Astrocyte (in vitro differentiated cells and primary cell): Measurements from ENCODE around the gene ZNF407. TPM values are rescaled to one million over a fixed set of nuclear protein-coding genes. Genes with fewer than 3 reads are reported as not detected.

ENCODE experiments used
- DNase-seq: peaks from one replicate; pipeline ENCODE4 v3.0.0-alpha.2; 2010; ENCODE audit warnings: low read depth
- FAIRE-seq: peaks from 2 replicates; lab custom pipeline; 2011; peaks lifted over from hg19 to GRCh38; lab: Jason Lieb, UNC
- H2AFZ ChIP-seq: 2 replicates; pipeline ENCODE4 v1.6.0; 2012; ENCODE audit warnings: low read depth, low read length, inconsistent platforms
- H3K27ac ChIP-seq: 2 replicates; pipeline ENCODE4 v1.5.1; 2011; ENCODE audit warnings: low read depth, low read length, inconsistent platforms
- H3K27me3 ChIP-seq: 2 replicates; pipeline ENCODE4 v1.6.0; 2011; ENCODE audit warnings: low read length, inconsistent platforms; ENCODE audit not compliant: insufficient read depth
- H3K36me3 ChIP-seq: 2 replicates; pipeline ENCODE4 v1.5.1; 2011; ENCODE audit warnings: low read length, inconsistent platforms; ENCODE audit not compliant: insufficient read depth
- H3K4me1 ChIP-seq: 2 replicates; pipeline ENCODE4 v1.5.1; 2011; ENCODE audit warnings: low read length, inconsistent platforms; ENCODE audit not compliant: insufficient read depth
- H3K4me2 ChIP-seq: 2 replicates; pipeline ENCODE4 v1.6.0; 2012; ENCODE audit warnings: low read length, inconsistent platforms
- H3K4me3 ChIP-seq: 2 replicates; pipeline ENCODE4 v1.5.1; 2011; ENCODE audit warnings: low read depth, mild to moderate bottlenecking, low read length, inconsistent platforms; ENCODE audit not compliant: insufficient read depth
- H3K79me2 ChIP-seq: 2 replicates; pipeline ENCODE4 v1.6.0; 2012; ENCODE audit warnings: mild to moderate bottlenecking, low read length, inconsistent platforms; ENCODE audit not compliant: insufficient read depth
- H3K9ac ChIP-seq: 2 replicates; pipeline ENCODE4 v1.6.0; 2012; ENCODE audit warnings: mild to moderate bottlenecking, low read length, inconsistent platforms
- H3K9me3 ChIP-seq: 2 replicates; pipeline ENCODE4 v1.5.1; 2012; ENCODE audit warnings: low read depth, mild to moderate bottlenecking, low read length, inconsistent platforms; ENCODE audit not compliant: insufficient read depth
- H4K20me1 ChIP-seq: 2 replicates; pipeline ENCODE4 v1.6.0; 2012; ENCODE audit warnings: low read length, inconsistent platforms; ENCODE audit not compliant: insufficient read depth
- H3K27ac Mint-ChIP-seq: one replicate; pipeline ENCODE4 v1.8.0; 2021; ENCODE audit warnings: mild to moderate bottlenecking, mixed read lengths; ENCODE audit not compliant: unreplicated experiment
- H3K27me3 Mint-ChIP-seq: one replicate; pipeline ENCODE4 v1.8.0; 2021; ENCODE audit warnings: low read depth, mixed read lengths; ENCODE audit not compliant: unreplicated experiment
- H3K36me3 Mint-ChIP-seq: one replicate; pipeline ENCODE4 v1.8.0; 2021; ENCODE audit warnings: low read depth, mixed read lengths; ENCODE audit not compliant: unreplicated experiment
- H3K4me1 Mint-ChIP-seq: one replicate; pipeline ENCODE4 v1.8.0; 2021; ENCODE audit warnings: low read depth, mixed read lengths; ENCODE audit not compliant: unreplicated experiment
- H3K4me3 Mint-ChIP-seq: one replicate; pipeline ENCODE4 v1.8.0; 2021; ENCODE audit warnings: mild to moderate bottlenecking, moderate library complexity, mixed read lengths; ENCODE audit not compliant: unreplicated experiment
- H3K9me3 Mint-ChIP-seq: one replicate; pipeline ENCODE4 v1.8.0; 2021; ENCODE audit warnings: mild to moderate bottlenecking, mixed read lengths; ENCODE audit not compliant: unreplicated experiment
- CTCF ChIP-seq: IDR thresholded peaks from 2 replicates; pipeline ENCODE4 v1.5.1; 2011; ENCODE audit warnings: low read depth, mild to moderate bottlenecking, inconsistent platforms, low read length, moderate library complexity; ENCODE audit not compliant: insufficient read depth
- EZH2 ChIP-seq: IDR thresholded peaks from 2 replicates; pipeline ENCODE4 v1.6.1; 2012; ENCODE audit warnings: mild to moderate bottlenecking, low read length, inconsistent platforms; ENCODE audit not compliant: insufficient read depth
- total RNA-seq: library from RNA; stranded (reverse); gene quantifications from 2 replicates; pipeline ENCODE4 v1.2.1, GENCODE V29; 2021

The ZNF407 gene
- total RNA-seq, 1 donor from 2014 or later, result 13.8 TPM

DNA sequence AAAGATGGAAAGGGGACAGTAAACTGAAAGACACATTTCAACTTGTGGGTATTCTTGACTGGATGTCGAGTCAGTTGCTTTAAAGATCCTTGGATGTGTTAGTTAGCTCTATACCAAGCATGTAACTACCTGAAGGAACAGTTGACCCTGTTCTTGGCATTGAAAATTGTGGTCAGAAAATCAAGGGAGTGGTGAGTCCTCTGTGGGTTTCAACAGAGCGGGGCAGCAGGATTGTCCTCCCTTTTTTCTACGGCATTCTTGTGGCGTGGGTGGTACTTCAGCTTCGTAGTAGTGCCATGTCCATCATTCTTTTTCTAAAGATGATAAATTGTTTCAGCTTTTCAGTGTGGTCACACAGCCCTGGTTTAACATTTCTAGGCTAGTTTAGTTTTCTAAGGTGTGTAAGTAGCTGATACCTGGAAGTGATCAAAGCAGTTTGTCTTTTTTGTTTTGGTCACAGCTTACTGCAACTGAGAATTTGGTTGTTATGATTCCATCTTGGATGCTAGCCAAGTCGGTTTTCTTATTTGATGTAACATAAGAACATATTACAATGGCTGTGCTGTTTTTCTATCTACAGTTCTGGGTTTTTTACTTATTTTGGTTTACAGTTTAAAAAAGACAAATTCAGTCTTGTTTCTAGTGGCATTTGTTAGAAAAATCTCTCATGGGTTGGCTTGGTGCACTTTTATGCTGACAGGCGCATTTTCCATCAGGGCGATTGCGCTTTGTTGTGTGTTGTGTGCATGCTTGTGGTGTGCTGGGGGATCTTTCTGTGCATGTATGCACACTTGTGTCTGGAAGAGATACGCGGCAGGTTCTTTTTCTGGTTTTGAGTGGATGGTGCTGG, 84.7 kb downstream of the ZNF407 start:
- TF ChIP-seq EZH2, result no peak
- H3K9me3 Mint-ChIP-seq, result peaks cover 7% of the 10 kb centered on the region
- Histone ChIP-seq H3K9ac (no peak overlapping the region), H2AFZ (no peak overlapping the region), H3K79me2 (no peaks in the 10 kb centered on the region), H4K20me1 (peaks cover 8% of the 10 kb centered on the region), H3K4me3 (no peak overlapping the region), H3K27ac (no peak overlapping the region), H3K9me3 (no peaks in the 10 kb centered on the region), H3K36me3 (no peaks in the 10 kb centered on the region), H3K4me2 (no peak overlapping the region), H3K4me1 (no peaks in the 10 kb centered on the region), H3K27me3 (no peaks in the 10 kb centered on the region)
- H3K27me3 Mint-ChIP-seq, result no peaks in the 10 kb centered on the region
- H3K4me1 Mint-ChIP-seq, result peaks cover 5% of the 10 kb centered on the region
- H3K36me3 Mint-ChIP-seq, result peaks cover 18% of the 10 kb centered on the region
- DNase-seq, result peak; percentile 26
- no peak overlapping the region for H3K4me3 Mint-ChIP-seq
- FAIRE-seq, result no peak
- no peak overlapping the region for H3K27ac Mint-ChIP-seq

DNA sequence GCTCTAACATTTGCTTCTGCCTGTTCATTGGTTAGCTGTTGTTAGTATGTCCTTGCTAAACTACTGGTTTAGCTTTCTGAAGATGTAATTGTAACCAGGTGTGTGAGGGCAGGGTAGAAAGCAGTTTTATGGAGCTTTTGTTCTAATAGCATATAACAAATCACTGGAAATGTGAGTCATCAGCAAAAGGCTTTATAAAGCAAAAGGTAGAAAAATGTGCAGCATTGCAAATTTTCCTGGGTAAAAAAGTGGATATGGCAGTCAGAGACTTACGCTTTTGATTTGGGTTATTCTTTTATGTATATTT, 85.3 kb downstream of the ZNF407 start:
- Histone ChIP-seq H4K20me1 (peaks cover 8% of the 10 kb centered on the region), H3K27me3 (no peaks in the 10 kb centered on the region), H2AFZ (no peak overlapping the region), H3K27ac (no peak overlapping the region), H3K9ac (no peak overlapping the region), H3K4me1 (no peaks in the 10 kb centered on the region), H3K4me2 (no peak overlapping the region), H3K9me3 (no peaks in the 10 kb centered on the region), H3K79me2 (no peaks in the 10 kb centered on the region), H3K36me3 (no peaks in the 10 kb centered on the region), H3K4me3 (no peak overlapping the region)
- H3K9me3 Mint-ChIP-seq, result peaks cover 2% of the 10 kb centered on the region
- peaks cover 5% of the 10 kb centered on the region for H3K4me1 Mint-ChIP-seq
- peaks cover 13% of the 10 kb centered on the region for H3K36me3 Mint-ChIP-seq
- no peak for FAIRE-seq
- H3K27ac Mint-ChIP-seq, result no peak overlapping the region
- TF ChIP-seq CTCF (no peak), EZH2 (no peak)
- H3K27me3 Mint-ChIP-seq, result no peaks in the 10 kb centered on the region
- H3K4me3 Mint-ChIP-seq, result no peak overlapping the region
- DNase-seq, result peak; percentile 36

- no peaks in the 10 kb centered on the region for H3K27me3 ChIP-seq
- FAIRE-seq (no peak), DNase-seq (no peak)
- H3K79me2 ChIP-seq, result no peaks in the 10 kb centered on the region
- H3K27ac ChIP-seq, result no peak overlapping the region
- no peaks in the 10 kb centered on the region for H3K4me1 ChIP-seq
- no peak overlapping the region for H3K4me3 Mint-ChIP-seq
- TF ChIP-seq EZH2 (no peak), CTCF (no peak)
- no peak overlapping the region for H3K4me2 ChIP-seq
- H3K4me1 Mint-ChIP-seq, result peaks cover 5% of the 10 kb centered on the region
- no peak overlapping the region for H3K27ac Mint-ChIP-seq
- no peak overlapping the region for H2AFZ ChIP-seq
- H3K9me3 ChIP-seq, result no peaks in the 10 kb centered on the region
- H3K9ac ChIP-seq, result no peak overlapping the region
- H3K9me3 Mint-ChIP-seq, result peaks cover under 1% of the 10 kb centered on the region
- no peak overlapping the region for H3K4me3 ChIP-seq
- H3K36me3 Mint-ChIP-seq, result peaks cover 9% of the 10 kb centered on the region
- H3K36me3 ChIP-seq, result no peaks in the 10 kb centered on the region
- H4K20me1 ChIP-seq, result peaks cover 8% of the 10 kb centered on the region
- no peaks in the 10 kb centered on the region for H3K27me3 Mint-ChIP-seq
These were observed 85.9 kb downstream of the ZNF407 start for GRCh38 chr18:74683573-74683972.
